Measurements from ENCODE around the gene TBL3.

GRCh38 chr16:1980030-1980769 lies 8.3 kb downstream of the TBL3 start:
- TF ChIP-seq CTCF (IDR thresholded peaks at IDR 0.05) (no peak), POLR2A (IDR thresholded peaks at IDR 0.05) (no peak), POLR2AphosphoS5 (IDR thresholded peaks at IDR 0.05) (no peak)

Data from upper lobe of left lung (tissue), 4 donors.